GM12874 (cell line): ENCODE measurements around the gene PLPPR4.

Experiments used
- TF ChIP-seq, protein P1 (sequence below): IDR thresholded peaks from 2 replicates; pipeline ENCODE4 v1.5.1; 2011; ENCODE audit warnings: low read depth, mild to moderate bottlenecking, control low read depth, low read length, moderate library complexity; ENCODE audit not compliant: insufficient read depth

PLPPR4 gene

GRCh38 chr1:99348397-99349132 is 84.3 kb downstream of the PLPPR4 start:
- TF ChIP-seq, protein P1, sequence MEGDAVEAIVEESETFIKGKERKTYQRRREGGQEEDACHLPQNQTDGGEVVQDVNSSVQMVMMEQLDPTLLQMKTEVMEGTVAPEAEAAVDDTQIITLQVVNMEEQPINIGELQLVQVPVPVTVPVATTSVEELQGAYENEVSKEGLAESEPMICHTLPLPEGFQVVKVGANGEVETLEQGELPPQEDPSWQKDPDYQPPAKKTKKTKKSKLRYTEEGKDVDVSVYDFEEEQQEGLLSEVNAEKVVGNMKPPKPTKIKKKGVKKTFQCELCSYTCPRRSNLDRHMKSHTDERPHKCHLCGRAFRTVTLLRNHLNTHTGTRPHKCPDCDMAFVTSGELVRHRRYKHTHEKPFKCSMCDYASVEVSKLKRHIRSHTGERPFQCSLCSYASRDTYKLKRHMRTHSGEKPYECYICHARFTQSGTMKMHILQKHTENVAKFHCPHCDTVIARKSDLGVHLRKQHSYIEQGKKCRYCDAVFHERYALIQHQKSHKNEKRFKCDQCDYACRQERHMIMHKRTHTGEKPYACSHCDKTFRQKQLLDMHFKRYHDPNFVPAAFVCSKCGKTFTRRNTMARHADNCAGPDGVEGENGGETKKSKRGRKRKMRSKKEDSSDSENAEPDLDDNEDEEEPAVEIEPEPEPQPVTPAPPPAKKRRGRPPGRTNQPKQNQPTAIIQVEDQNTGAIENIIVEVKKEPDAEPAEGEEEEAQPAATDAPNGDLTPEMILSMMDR: no peak

GRCh38 chr1:99352821-99353220 is 88.5 kb downstream of the PLPPR4 start:
- TF ChIP-seq, protein P1: no peak

DNA sequence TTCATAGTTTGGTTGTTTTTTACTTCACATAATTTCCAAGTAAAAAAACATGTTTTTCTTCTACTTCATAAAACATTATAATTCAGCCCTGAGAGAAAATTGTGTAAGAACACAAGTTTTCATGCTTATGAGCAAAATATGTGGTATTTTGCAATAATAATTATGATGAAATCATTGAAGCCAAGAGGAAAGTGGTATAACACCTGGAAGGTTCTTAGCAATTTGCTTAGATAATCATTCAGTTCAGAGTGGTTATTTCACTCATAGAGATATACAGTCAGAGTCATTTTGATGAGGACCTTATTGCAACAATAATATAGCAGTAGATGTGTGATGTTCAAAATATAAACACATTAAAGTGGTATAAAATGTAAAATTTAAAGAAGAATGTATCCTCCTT is 94.5 kb downstream of the PLPPR4 start:
- TF ChIP-seq, protein P1: no peak
